ENCODE measurements around the gene SIGMAR1. TPM values are rescaled to one million over a fixed set of nuclear protein-coding genes. Genes with fewer than 3 reads are reported as not detected.
"Not testable (repeated sequence)": the region's sequence is repeated elsewhere in the genome, so short reads cannot be mapped to it uniquely, and the experiment has no call there.

The SIGMAR1 gene
- total and polyA plus RNA-seq, 8 donors = 18.3 to 27.2 (median 22.5) TPM

DNA sequence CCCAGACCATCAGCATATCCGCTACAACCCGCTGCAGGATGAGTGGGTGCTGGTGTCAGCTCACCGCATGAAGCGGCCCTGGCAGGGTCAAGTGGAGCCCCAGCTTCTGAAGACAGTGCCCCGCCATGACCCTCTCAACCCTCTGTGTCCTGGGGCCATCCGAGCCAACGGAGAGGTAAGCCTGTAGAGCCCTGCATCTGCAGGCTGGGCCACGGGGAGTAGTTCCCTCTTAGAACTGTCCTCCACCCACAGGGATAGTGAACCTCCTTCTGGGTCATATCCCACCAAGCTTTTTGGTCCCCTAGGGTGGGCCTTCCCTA, 9.5 kb upstream of the SIGMAR1 start:
- H3K27ac ChIP-seq = peak overlapping the region; percentile 53 to 87 (median 82)
- intact Hi-C loops (cut with DNase I) = no loop called here
- peaks cover 16 to 18% (median 17%) of the 10 kb centered on the region in 3 donors for H3K4me1 ChIP-seq
- peaks cover 0 to 3% (median 0%) of the 10 kb centered on the region in 3 donors for H3K36me3 ChIP-seq
- ATAC-seq = peak; percentile 2 to 18 (median 8)
- no peak for DNase-seq
- WGBS, 2 donors = 3% methylated on average over 8 of the region's 8 CpGs
- peak overlapping the region; percentile 53 to 74 (median 64) for H3K4me3 ChIP-seq
- TF ChIP-seq, protein P1, sequence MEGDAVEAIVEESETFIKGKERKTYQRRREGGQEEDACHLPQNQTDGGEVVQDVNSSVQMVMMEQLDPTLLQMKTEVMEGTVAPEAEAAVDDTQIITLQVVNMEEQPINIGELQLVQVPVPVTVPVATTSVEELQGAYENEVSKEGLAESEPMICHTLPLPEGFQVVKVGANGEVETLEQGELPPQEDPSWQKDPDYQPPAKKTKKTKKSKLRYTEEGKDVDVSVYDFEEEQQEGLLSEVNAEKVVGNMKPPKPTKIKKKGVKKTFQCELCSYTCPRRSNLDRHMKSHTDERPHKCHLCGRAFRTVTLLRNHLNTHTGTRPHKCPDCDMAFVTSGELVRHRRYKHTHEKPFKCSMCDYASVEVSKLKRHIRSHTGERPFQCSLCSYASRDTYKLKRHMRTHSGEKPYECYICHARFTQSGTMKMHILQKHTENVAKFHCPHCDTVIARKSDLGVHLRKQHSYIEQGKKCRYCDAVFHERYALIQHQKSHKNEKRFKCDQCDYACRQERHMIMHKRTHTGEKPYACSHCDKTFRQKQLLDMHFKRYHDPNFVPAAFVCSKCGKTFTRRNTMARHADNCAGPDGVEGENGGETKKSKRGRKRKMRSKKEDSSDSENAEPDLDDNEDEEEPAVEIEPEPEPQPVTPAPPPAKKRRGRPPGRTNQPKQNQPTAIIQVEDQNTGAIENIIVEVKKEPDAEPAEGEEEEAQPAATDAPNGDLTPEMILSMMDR (IDR thresholded peaks at IDR 0.05) = no peak
- FAIRE-seq = no peak
- H3K9me3 ChIP-seq = no peaks in the 10 kb centered on the region
- H3K27me3 ChIP-seq = no peaks in the 10 kb centered on the region

DNA sequence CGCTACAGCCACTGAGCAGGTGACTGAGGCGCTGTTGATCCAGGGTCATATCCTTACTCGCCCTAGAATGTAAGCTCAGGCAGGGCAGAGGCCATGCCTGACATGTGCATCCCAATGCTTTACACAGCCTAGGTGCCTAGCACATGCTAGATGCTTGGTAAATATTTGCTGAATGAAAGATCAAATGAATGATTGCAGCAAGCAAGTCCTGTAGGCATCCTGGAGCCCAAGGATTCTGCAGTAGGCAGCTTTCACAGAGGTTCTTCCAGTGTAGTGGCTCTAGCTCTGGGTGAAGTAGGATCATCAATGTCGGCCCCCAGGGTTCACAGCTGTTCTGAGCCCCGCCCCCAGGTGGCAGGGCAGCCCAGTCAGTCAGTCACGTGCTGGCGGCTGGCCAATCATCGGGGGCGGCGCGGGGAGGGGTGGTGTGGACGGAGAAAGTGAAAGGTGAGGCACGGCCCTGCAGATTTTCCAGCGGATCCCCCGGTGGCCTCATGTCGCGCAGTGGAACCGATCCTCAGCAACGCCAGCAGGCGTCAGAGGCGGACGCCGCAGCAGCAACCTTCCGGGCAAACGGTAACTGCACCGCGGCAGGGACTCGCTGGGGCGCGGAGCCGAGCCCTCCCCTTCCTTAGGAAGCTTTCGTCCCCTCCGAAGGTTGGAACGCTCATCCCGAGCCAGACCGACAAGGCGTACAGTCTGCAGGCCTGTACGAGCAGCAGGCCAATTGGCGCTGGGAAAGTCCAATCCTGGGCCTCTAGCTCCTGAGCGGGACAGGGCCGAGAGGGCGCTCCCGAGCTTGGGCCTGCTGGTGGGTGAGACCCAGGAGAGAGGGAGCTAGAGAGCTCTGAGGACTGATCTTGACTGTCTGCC, 8.9 kb upstream of the SIGMAR1 start, which contains the start of gene GALT:
Gene GALT (plus strand): TSS at position 465 of the 873 bp plus-strand sequence. CDS start 30 bp downstream, at position 495.
- WGBS, 2 donors = 5% methylated on average over 41 to 43 of the region's 43 CpGs
- Histone ChIP-seq H3K27me3 (no peaks in the 10 kb centered on the region), H3K4me1 (peaks cover 13 to 16% (median 16%) of the 10 kb centered on the region in 3 donors), H3K9me3 (no peaks in the 10 kb centered on the region), H3K4me3 (peak within 1 kb of the TSS; percentile 53 to 74 (median 64)), H3K27ac (peak within 1 kb of the TSS; percentile 53 to 87 (median 82)), H3K36me3 (peaks cover 0 to 3% (median 0%) of the 10 kb centered on the region in 3 donors)
- peak; percentile 81 to 99 (median 96) for DNase-seq
- no peak for FAIRE-seq
- intact Hi-C loops (cut with DNase I) = no loop called here
- ATAC-seq = peak; percentile 79 to 94 (median 90)
- TF ChIP-seq, protein P1 (IDR thresholded peaks at IDR 0.05) = peak in 2 of 4 donors; percentile 15 to 16

DNA sequence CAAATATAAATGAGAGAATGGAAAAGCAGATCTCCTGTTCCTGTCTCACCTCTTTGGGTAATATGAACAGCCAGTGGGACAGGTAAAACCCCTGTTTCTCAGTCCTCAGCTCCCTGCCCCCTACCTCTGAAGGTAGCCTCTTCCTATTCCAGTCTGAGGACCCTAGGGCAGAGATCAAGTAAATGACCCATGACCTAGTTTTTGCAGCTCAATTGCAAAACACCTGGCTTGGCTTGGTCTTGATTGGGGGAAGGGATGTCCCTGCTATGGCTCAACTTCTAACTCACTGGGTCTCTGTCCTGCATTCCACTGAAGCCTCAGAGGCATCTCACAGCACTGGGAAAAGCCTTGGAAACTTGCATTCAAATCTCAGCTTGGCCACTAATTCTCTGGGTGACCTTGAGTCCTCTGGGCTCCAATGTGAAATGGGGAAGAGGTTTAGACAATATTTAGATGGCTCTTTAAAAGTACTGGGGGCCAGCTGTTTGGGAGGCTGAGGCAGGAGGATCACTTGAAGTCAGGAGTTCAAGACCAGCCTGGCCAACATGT, 7.3 kb upstream of the SIGMAR1 start:
- peaks cover 0 to 2% (median 0%) of the 10 kb centered on the region in 3 donors for H3K36me3 ChIP-seq
- TF ChIP-seq, protein P1 (IDR thresholded peaks at IDR 0.05) = no peak
- FAIRE-seq (no peak), DNase-seq (no peak), ATAC-seq (no peak)
- no peak overlapping the region for H3K27ac ChIP-seq
- no peak overlapping the region for H3K4me3 ChIP-seq
- no peaks in the 10 kb centered on the region for H3K9me3 ChIP-seq
- intact Hi-C loops (cut with DNase I) = no loop called here
- no peaks in the 10 kb centered on the region for H3K27me3 ChIP-seq
- H3K4me1 ChIP-seq = peaks cover 10 to 16% (median 15%) of the 10 kb centered on the region in 3 donors

DNA sequence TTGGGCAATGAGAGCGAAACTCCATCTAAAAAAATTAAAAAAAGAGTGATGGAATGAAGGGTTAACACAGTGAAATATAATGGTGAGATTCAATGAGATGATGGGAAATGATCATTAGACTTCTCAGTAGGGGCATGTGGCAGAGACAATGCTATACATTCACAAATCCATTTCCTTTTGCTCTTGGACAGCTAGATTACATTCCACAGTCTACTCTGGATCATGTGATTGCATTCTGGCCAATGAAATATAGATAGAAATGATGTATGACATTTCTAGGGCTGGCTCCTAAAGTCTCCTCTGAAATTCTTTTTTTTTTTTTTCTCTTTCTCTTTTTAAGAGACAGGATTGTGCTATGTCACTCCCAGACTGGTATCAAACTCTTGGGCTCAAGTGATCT, 5.1 kb upstream of the SIGMAR1 start:
- H3K27me3 ChIP-seq = no peaks in the 10 kb centered on the region
- intact Hi-C loops (cut with DNase I) = no loop called here
- FAIRE-seq = no peak

DNA sequence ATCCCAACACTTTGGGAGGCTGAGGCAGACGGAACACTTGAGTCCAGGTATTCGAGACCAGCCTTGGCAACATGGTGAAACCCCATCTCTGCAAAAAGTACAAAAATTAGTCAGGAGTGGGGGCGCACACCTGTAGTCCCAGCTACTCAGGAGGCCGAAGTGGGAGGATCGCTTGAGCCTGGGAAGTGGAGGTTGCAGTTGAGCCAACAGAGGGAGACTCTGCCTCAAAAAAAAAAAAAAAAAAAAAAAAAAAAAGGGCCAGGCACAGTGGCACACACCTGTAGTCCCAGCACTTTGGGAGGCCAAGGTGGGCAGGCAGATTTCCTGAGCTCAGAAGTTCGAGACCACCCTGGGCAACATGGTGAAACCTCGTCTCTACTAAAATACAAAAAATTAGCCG, 1.7 kb upstream of the SIGMAR1 start:
- H3K27me3 ChIP-seq; DNase-seq; H3K4me3 ChIP-seq; H3K27ac ChIP-seq; ATAC-seq; intact Hi-C loops (cut with DNase I); FAIRE-seq; H3K36me3 ChIP-seq; H3K9me3 ChIP-seq: not testable (repeated sequence)
- 89 to 93% methylated on average over 8 of the region's 8 CpGs for WGBS, 2 donors
- peaks cover 0 to 12% (median 7%) of the 10 kb centered on the region in 3 donors for H3K4me1 ChIP-seq

More for the DNA sequence above, 5.1 kb upstream of the SIGMAR1 start:
- Histone ChIP-seq H3K4me3 (no peak overlapping the region), H3K27ac (no peak overlapping the region), H3K9me3 (no peaks in the 10 kb centered on the region), H3K36me3 (no peaks in the 10 kb centered on the region), H3K4me1 (peaks cover 8 to 16% (median 13%) of the 10 kb centered on the region in 3 donors)
- WGBS, 2 donors = 93 to 98% methylated on average over 1 of the region's 1 CpG
- DNase-seq = no peak
- TF ChIP-seq, protein P1 (IDR thresholded peaks at IDR 0.05) = no peak
- ATAC-seq = no peak

All from pancreas (tissue), 10 donors.